HepG2 (cell line): ENCODE data around the gene NOXO1. TPM values are rescaled to one million over a fixed set of nuclear protein-coding genes. Genes with fewer than 3 reads are reported as not detected.
A peak's percentile ranks its signal among the peaks of the same experiment; 100 is the strongest.

Source experiments
- AHR ChIP-seq: IDR thresholded peaks from 2 replicates; pipeline ENCODE4 v1.6.1; 2018; ENCODE audit warnings: missing genetic modification reagents, missing compliant biosample characterization
- BRD4 ChIP-seq: sonication (generic); formaldehyde crosslinking; IDR thresholded peaks from 2 replicates; pipeline ENCODE4 v1.4.0; 2020; ENCODE audit warnings: missing genetic modification reagents
- CTCF ChIP-seq: sonication (generic); formaldehyde crosslinking; IDR thresholded peaks from 2 replicates; pipeline ENCODE4 v1.5.0; 2020; ENCODE audit warnings: mild to moderate bottlenecking, missing genetic modification reagents, moderate library complexity
- DMAP1 ChIP-seq: IDR thresholded peaks from 2 replicates; pipeline ENCODE4 v1.6.1; 2016
- ISL2 ChIP-seq: sonication (generic); formaldehyde crosslinking; IDR thresholded peaks from 2 replicates; pipeline ENCODE4 v1.5.0; 2020; ENCODE audit warnings: missing genetic modification reagents
- KDM1A ChIP-seq: IDR thresholded peaks from 2 replicates; pipeline ENCODE4 v1.6.1; 2016; ENCODE audit warnings: missing compliant biosample characterization
- KDM5A ChIP-seq: fragments of 200-600 bp; sonication (generic); IDR thresholded peaks from 2 replicates; pipeline ENCODE4 v1.7.0; 2018; ENCODE audit warnings: antibody characterized with exemption, mild to moderate bottlenecking, low read length, borderline replicate concordance
- MAX ChIP-seq: IDR thresholded peaks from 2 replicates; pipeline ENCODE4 v1.6.1; 2012; ENCODE audit warnings: inconsistent platforms
- MTERF4 ChIP-seq: sonication (generic); formaldehyde crosslinking; IDR thresholded peaks from 2 replicates; pipeline ENCODE4 v1.8.0; 2023; ENCODE audit warnings: mild to moderate bottlenecking, missing genetic modification reagents
- PBX3 ChIP-seq: sonication (generic); formaldehyde crosslinking; IDR thresholded peaks from 2 replicates; pipeline ENCODE4 v1.8.1; 2023; ENCODE audit warnings: missing genetic modification reagents, inconsistent platforms, borderline replicate concordance
- POLR2AphosphoS5 ChIP-seq: IDR thresholded peaks from 2 replicates; pipeline ENCODE4 v1.6.1; 2012; ENCODE audit warnings: low read depth, low read length
- RXRA ChIP-seq: sonication (generic); formaldehyde crosslinking; IDR thresholded peaks from 2 replicates; pipeline ENCODE4 v1.5.1; 2020; ENCODE audit warnings: missing genetic modification reagents
- SMAD3 ChIP-seq: sonication (generic); formaldehyde crosslinking; IDR thresholded peaks from 2 replicates; pipeline ENCODE4 v1.4.0; 2020; ENCODE audit warnings: missing genetic modification reagents
- TFDP1 ChIP-seq: IDR thresholded peaks from 2 replicates; pipeline ENCODE4 v1.6.1; 2016; ENCODE audit warnings: missing compliant biosample characterization, missing genetic modification reagents, borderline replicate concordance
- TSC22D2 ChIP-seq: sonication (generic); formaldehyde crosslinking; IDR thresholded peaks from 2 replicates; pipeline ENCODE4 v1.5.1; 2020; ENCODE audit warnings: missing genetic modification reagents, mild to moderate bottlenecking, borderline replicate concordance
- YEATS2 ChIP-seq: sonication (generic); formaldehyde crosslinking; IDR thresholded peaks from 2 replicates; pipeline ENCODE4 v1.4.0; 2020; ENCODE audit warnings: missing genetic modification reagents, borderline replicate concordance
- ZBTB21 ChIP-seq: sonication (generic); formaldehyde crosslinking; IDR thresholded peaks from 2 replicates; pipeline ENCODE4 v1.4.0; 2020; ENCODE audit warnings: missing genetic modification reagents
- ZKSCAN1 ChIP-seq: fragments of 150-350 bp; IDR thresholded peaks from 2 replicates; pipeline ENCODE4 v1.6.1; 2014; ENCODE audit warnings: low read length
- ZNF143 ChIP-seq: sonication (generic); formaldehyde crosslinking; IDR thresholded peaks from 2 replicates; pipeline ENCODE4 v1.4.0; 2020; ENCODE audit warnings: missing genetic modification reagents
- ZNF607 ChIP-seq: sonication (generic); formaldehyde crosslinking; IDR thresholded peaks from 2 replicates; pipeline ENCODE4 v1.5.1; 2020; ENCODE audit warnings: missing genetic modification reagents, mild to moderate bottlenecking, borderline replicate concordance
- ZNF770 ChIP-seq: sonication (generic); formaldehyde crosslinking; IDR thresholded peaks from 2 replicates; pipeline ENCODE4 v1.5.0; 2020; ENCODE audit warnings: mild to moderate bottlenecking, missing genetic modification reagents
- ZNF773 ChIP-seq: sonication (generic); formaldehyde crosslinking; IDR thresholded peaks from 2 replicates; pipeline ENCODE4 v1.4.0; 2020; ENCODE audit warnings: missing genetic modification reagents, borderline replicate concordance
- ZNF782 ChIP-seq: sonication (generic); formaldehyde crosslinking; IDR thresholded peaks from 2 replicates; pipeline ENCODE4 v1.4.0; 2020; ENCODE audit warnings: missing genetic modification reagents, mild to moderate bottlenecking, borderline replicate concordance
- ZSCAN12 ChIP-seq: sonication (generic); formaldehyde crosslinking; IDR thresholded peaks from 2 replicates; pipeline ENCODE4 v1.9.0; 2021; ENCODE audit warnings: mild to moderate bottlenecking, missing genetic modification reagents
- polyA plus RNA-seq, 8 experiments: library from polyadenylated mRNA; depleted of rRNA in 3 of 8; stranded (reverse) in 7 of 8; unstranded in 1 of 8; fragments of >200 nt; fragmentation: Illumina TruSeq in 4 of 8; extraction: Trizol in 4 of 8; gene quantifications; 2 replicates each; pipeline versions ENCODE4 v1.2.1 to v1.2.3, GENCODE V29; 2011 to 2016; ENCODE audit warnings: low read depth in 4 of 8, missing spikeins in 1 of 8, mixed read lengths in 1 of 8; ENCODE audit not compliant: insufficient read depth in 1 of 8
- total RNA-seq, 5 experiments: library from RNA; depleted of rRNA; stranded (reverse); fragments of >200 nt; fragmentation: Illumina TruSeq; extraction: Trizol; gene quantifications; 2 replicates each; pipeline ENCODE4 v1.2.3, GENCODE V29; 2016; ENCODE audit warnings: low read depth in 1 of 5

The NOXO1 gene
- total and polyA plus RNA-seq, 2 of the 13 experiments (the other 11 are each of a cell fraction or from before 2014, with no cell fraction given), result 0.69 to 1.4 TPM

GRCh38 chr16:1971796-1972489 lies 9.3 kb downstream of the NOXO1 start, which contains the start of gene TBL3 (continued):
- TF ChIP-seq MAX (peak; percentile 87), RXRA (CRISPR knock-in tag) (peak; percentile 88), SMAD3 (CRISPR knock-in tag) (peak; percentile 68; the same call in 1 of the 2 replicates), ZSCAN12 (0 out of 2 replicates have a peak, but pooled peaks have one; percentile 30), ZNF143 (CRISPR knock-in tag) (peak; percentile 85), BRD4 (peak; percentile 85), YEATS2 (CRISPR knock-in tag) (peak; percentile 100), ZNF607 (CRISPR knock-in tag) (0 out of 2 replicates have a peak, but pooled peaks have one; percentile 53), DMAP1 (peak; percentile 95), ISL2 (CRISPR knock-in tag) (peak; percentile 58; the same call in 1 of the 2 replicates), MTERF4 (CRISPR knock-in tag) (0 out of 2 replicates have a peak, but pooled peaks have one; percentile 40), ZBTB21 (CRISPR knock-in tag) (peak; percentile 94), ZKSCAN1 (peak; percentile 86), AHR (peak; percentile 92), ZNF770 (peak; percentile 82), KDM1A (peak; percentile 53; the same call in 1 of the 2 replicates), ZNF773 (CRISPR knock-in tag) (no peak), TSC22D2 (peak; percentile 89; the same call in 1 of the 2 replicates), PBX3 (CRISPR knock-in tag) (no peak), CTCF (CRISPR knock-in tag) (peak; percentile 45), KDM5A (peak; percentile 99), ZNF782 (CRISPR knock-in tag) (peak; percentile 44; the same call in 1 of the 2 replicates), TFDP1 (CRISPR knock-in tag) (peak; percentile 87), POLR2AphosphoS5 (peak; percentile 88)
